ENCODE measurements around the gene ATL1. TPM values are rescaled to one million over a fixed set of nuclear protein-coding genes. Genes with fewer than 3 reads are reported as not detected.
"Not testable (repeated sequence)": the region's sequence is repeated elsewhere in the genome, so short reads cannot be mapped to it uniquely, and the experiment has no call there.

ATL1 gene
- total RNA-seq, 1 experiment from 2014 or later: 3.1 TPM

DNA sequence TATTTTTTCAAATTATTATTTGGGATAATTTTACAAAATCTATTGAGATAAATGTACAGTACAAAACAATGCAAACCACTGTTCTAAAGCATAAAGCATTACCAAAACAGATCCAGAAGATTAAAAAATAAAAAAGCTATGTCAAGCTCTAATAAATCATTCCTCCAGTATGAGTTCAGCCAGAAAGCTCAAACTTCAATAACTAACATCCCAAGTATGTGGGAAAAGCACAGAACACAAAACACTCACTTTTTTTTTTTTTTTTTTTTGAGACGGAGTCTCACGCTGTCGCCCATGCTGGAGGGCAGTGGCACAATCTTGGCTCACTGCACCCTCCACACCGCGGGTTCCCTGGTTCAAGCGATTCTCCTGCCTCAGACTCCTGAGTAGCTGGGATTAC lies 96.8 kb downstream of the ATL1 start:
- no peak overlapping the region for H3K27ac Mint-ChIP-seq (ENCODE audit: unreplicated experiment)
- DNase-seq: no peak
- CTCF ChIA-PET: interaction anchor here (0.7 kb wide), 3 partner anchors 9 to 51 kb away, joined by 4 to 7 read pairs (median 5); no protein-coding TSS in a partner anchor

DNA sequence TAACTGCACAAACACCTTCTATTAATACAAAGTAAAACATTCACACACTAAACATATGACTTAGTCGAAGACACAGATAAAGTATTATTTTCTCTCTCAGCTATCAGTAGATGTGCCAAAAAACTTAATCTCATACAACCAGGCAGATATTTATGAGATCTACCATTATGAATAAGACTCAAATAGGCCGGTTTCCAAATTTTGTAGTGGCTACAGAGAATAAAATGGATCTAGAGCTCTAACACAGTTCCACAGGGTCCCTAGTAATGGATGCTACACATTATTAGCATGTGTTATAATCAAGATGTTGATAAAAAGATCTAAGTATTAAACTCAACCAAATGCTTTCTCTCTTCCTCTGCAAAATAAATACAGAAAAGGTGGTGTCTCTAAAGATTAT lies 97.8 kb downstream of the ATL1 start:
- peaks cover 32% of the 10 kb centered on the region for H3K36me3 Mint-ChIP-seq (ENCODE audit: insufficient read depth, unreplicated experiment)
- peak overlapping the region; percentile 73 for H3K27ac Mint-ChIP-seq (ENCODE audit: unreplicated experiment)
- TF ChIP-seq, protein P1, sequence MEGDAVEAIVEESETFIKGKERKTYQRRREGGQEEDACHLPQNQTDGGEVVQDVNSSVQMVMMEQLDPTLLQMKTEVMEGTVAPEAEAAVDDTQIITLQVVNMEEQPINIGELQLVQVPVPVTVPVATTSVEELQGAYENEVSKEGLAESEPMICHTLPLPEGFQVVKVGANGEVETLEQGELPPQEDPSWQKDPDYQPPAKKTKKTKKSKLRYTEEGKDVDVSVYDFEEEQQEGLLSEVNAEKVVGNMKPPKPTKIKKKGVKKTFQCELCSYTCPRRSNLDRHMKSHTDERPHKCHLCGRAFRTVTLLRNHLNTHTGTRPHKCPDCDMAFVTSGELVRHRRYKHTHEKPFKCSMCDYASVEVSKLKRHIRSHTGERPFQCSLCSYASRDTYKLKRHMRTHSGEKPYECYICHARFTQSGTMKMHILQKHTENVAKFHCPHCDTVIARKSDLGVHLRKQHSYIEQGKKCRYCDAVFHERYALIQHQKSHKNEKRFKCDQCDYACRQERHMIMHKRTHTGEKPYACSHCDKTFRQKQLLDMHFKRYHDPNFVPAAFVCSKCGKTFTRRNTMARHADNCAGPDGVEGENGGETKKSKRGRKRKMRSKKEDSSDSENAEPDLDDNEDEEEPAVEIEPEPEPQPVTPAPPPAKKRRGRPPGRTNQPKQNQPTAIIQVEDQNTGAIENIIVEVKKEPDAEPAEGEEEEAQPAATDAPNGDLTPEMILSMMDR (IDR thresholded peaks at IDR 0.05; ENCODE audit: unreplicated experiment): no peak
- H3K4me3 Mint-ChIP-seq (ENCODE audit: low read depth, unreplicated experiment): no peak overlapping the region
- H3K9me3 Mint-ChIP-seq (ENCODE audit: low read depth, unreplicated experiment): no peaks in the 10 kb centered on the region
- H3K4me1 Mint-ChIP-seq (ENCODE audit: low read depth, unreplicated experiment): peaks cover 40% of the 10 kb centered on the region
- intact Hi-C loops (cut with micrococcal nuclease; ENCODE audit: unreplicated experiment): no loop called here
- CTCF ChIA-PET: interaction anchor here (1.0 to 1.2 kb wide), 3 partner anchors 9 to 57 kb away, joined by 3 read pairs; no protein-coding TSS in a partner anchor
- no TSS peak for BruUV-seq (replicated peaks)
- H3K27me3 Mint-ChIP-seq (ENCODE audit: unreplicated experiment): no peaks in the 10 kb centered on the region
- no peak for DNase-seq

More for the DNA sequence above, 96.8 kb downstream of the ATL1 start:
- no peaks in the 10 kb centered on the region for H3K27me3 Mint-ChIP-seq (ENCODE audit: unreplicated experiment)
- no peaks in the 10 kb centered on the region for H3K9me3 Mint-ChIP-seq (ENCODE audit: low read depth, unreplicated experiment)
- TF ChIP-seq, protein P1 (IDR thresholded peaks at IDR 0.05; ENCODE audit: unreplicated experiment): no peak
- no peak overlapping the region for H3K4me3 Mint-ChIP-seq (ENCODE audit: low read depth, unreplicated experiment)
- no TSS peak for BruUV-seq (replicated peaks)
- H3K4me1 Mint-ChIP-seq (ENCODE audit: low read depth, unreplicated experiment): peaks cover 40% of the 10 kb centered on the region
- H3K36me3 Mint-ChIP-seq (ENCODE audit: insufficient read depth, unreplicated experiment): peaks cover 40% of the 10 kb centered on the region
- intact Hi-C loops (cut with micrococcal nuclease; ENCODE audit: unreplicated experiment): no loop called here

DNA sequence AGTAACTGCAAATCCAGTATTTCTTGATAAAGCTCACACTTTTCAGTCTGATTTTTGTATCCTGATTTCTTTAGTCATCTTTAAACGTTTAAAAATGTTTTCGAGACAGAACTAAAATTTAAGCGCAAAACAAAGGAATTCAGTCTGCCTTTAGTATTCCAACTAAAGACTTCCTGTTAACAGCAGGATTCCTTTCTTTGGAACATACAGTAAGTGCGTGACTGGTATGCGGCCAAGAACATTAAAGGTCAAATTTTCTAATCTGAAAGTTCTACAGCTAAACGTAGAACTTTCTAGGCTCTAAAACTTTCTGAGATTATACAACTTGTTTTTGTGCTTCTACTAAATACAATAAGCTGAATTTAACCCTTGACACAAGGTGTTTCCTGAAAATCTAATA lies 98.3 kb downstream of the ATL1 start:
- intact Hi-C loops (cut with micrococcal nuclease; ENCODE audit: unreplicated experiment): no loop called here
- TF ChIP-seq, protein P1 (IDR thresholded peaks at IDR 0.05; ENCODE audit: unreplicated experiment): no peak
- Mint-ChIP-seq H3K4me1 (ENCODE audit: low read depth, unreplicated experiment) (peaks cover 41% of the 10 kb centered on the region), H3K27ac (ENCODE audit: unreplicated experiment) (peak overlapping the region; percentile 73), H3K4me3 (ENCODE audit: low read depth, unreplicated experiment) (no peak overlapping the region), H3K27me3 (ENCODE audit: unreplicated experiment) (no peaks in the 10 kb centered on the region), H3K9me3 (ENCODE audit: low read depth, unreplicated experiment) (no peaks in the 10 kb centered on the region), H3K36me3 (ENCODE audit: insufficient read depth, unreplicated experiment) (peaks cover 32% of the 10 kb centered on the region)
- CTCF ChIA-PET: interaction anchor here (0.5 to 1.2 kb wide), 5 partner anchors 8 to 57 kb away, joined by 3 to 4 read pairs (median 3); no protein-coding TSS in a partner anchor
- BruUV-seq (replicated peaks): no TSS peak
- no peak for DNase-seq

DNA sequence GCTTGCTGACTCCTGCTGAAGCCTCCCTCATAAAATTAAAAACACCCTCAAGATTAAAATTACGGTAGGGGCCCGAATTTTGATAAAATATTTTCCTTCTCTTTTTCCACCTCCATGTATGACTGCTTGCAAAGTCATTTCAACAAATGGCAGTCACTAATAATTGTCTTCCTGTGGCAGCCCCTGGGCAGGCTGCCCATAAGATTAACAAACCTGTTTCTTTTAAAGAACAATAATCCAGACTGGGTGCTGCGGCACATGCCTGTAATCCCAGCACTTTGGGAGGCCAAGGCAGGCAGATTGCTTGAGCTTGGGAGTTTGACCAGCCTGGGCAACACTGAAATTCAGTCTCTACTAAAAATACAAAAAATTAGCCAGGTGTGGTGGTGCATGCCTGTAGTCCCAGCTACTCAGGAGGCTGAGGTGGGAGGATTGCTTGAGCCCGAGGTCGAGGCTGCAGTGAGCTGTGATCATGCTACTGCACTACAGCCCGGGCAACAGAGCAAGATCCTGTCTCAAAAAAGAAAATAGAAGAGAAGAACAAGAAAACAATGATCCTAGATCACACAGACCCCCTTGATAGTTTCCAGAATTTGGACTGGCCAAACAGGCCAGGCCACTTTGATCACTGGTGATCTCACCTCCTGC lies 99.5 kb downstream of the ATL1 start:
- no TSS peak for BruUV-seq (replicated peaks)
- no peaks in the 10 kb centered on the region for H3K27me3 Mint-ChIP-seq (ENCODE audit: unreplicated experiment)
- intact Hi-C loops (cut with micrococcal nuclease; ENCODE audit: unreplicated experiment): no loop called here
- peak overlapping the region; percentile 77 for H3K27ac Mint-ChIP-seq (ENCODE audit: unreplicated experiment)
- DNase-seq: peak; percentile 54
- peaks cover 39% of the 10 kb centered on the region for H3K36me3 Mint-ChIP-seq (ENCODE audit: insufficient read depth, unreplicated experiment)
- peaks cover 54% of the 10 kb centered on the region for H3K4me1 Mint-ChIP-seq (ENCODE audit: low read depth, unreplicated experiment)
- TF ChIP-seq, protein P1 (IDR thresholded peaks at IDR 0.05; ENCODE audit: unreplicated experiment): no peak
- H3K9me3 Mint-ChIP-seq (ENCODE audit: low read depth, unreplicated experiment): no peaks in the 10 kb centered on the region
- peak overlapping the region; percentile 46 for H3K4me3 Mint-ChIP-seq (ENCODE audit: low read depth, unreplicated experiment)
- CTCF ChIA-PET: interaction anchor here (1.0 to 1.4 kb wide), 4 partner anchors 10 to 107 kb away, joined by 3 to 4 read pairs (median 4); no protein-coding TSS in a partner anchor

DNA sequence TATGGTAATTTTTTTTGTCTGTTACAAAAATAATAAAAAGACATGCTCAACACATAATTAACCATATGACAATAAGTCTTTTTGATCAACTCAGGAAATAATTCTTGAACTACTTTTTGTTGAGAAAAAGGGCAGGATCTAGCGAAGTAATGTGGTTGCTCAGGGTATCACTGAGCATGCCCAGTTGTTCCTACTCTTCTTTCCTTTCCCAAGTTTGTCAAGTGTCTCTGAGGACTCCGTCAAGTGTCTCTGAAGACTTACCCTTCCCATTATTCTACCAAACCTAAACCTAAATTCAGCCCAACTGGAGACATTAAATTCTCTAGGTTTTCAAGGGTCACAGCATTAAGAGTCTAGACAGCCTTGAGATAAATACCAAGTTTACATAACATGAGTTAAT lies 104.6 kb downstream of the ATL1 start:
- Mint-ChIP-seq H3K4me1 (ENCODE audit: low read depth, unreplicated experiment) (peaks cover 37% of the 10 kb centered on the region), H3K4me3 (ENCODE audit: low read depth, unreplicated experiment) (peak overlapping the region; percentile 35), H3K36me3 (ENCODE audit: insufficient read depth, unreplicated experiment) (peaks cover 28% of the 10 kb centered on the region)
- CTCF ChIA-PET; H3K27ac Mint-ChIP-seq (ENCODE audit: unreplicated experiment); DNase-seq; H3K9me3 Mint-ChIP-seq (ENCODE audit: low read depth, unreplicated experiment); H3K27me3 Mint-ChIP-seq (ENCODE audit: unreplicated experiment); BruUV-seq (replicated peaks): not testable (repeated sequence)
- intact Hi-C loops (cut with micrococcal nuclease; ENCODE audit: unreplicated experiment): loop anchor here (10.0 kb wide), 1 partner anchor 50 kb away; no protein-coding TSS in a partner anchor

DNA sequence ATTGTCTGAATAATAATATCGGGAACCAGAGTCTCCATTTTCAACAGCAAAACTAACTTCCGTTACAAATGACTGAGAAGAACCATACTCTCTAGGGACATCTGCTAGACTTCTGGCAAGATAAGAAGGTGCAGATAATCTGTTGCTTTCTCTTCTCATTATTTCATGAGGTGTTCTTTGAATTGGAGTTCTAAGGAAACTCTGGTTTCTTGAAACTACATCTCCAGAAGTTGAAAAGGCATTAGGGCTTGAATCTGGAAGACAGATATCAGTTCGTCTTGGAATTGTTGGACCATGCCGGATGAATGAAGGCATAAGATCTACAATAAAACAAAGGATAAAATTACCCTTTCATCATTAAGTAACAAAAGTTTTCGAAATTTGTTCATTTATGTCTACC lies 105.4 kb downstream of the ATL1 start:
- intact Hi-C loops (cut with micrococcal nuclease; ENCODE audit: unreplicated experiment): loop anchor here (10.0 kb wide), 1 partner anchor 50 kb away; no protein-coding TSS in a partner anchor
- Mint-ChIP-seq H3K36me3 (ENCODE audit: insufficient read depth, unreplicated experiment) (peaks cover 20% of the 10 kb centered on the region), H3K4me1 (ENCODE audit: low read depth, unreplicated experiment) (peaks cover 29% of the 10 kb centered on the region), H3K4me3 (ENCODE audit: low read depth, unreplicated experiment) (peak overlapping the region; percentile 35)
- H3K27me3 Mint-ChIP-seq (ENCODE audit: unreplicated experiment); H3K27ac Mint-ChIP-seq (ENCODE audit: unreplicated experiment); H3K9me3 Mint-ChIP-seq (ENCODE audit: low read depth, unreplicated experiment); DNase-seq; BruUV-seq (replicated peaks): not testable (repeated sequence)
- CTCF ChIA-PET: interaction anchor here (1.3 kb wide), 1 partner anchor 13 kb away, joined by 4 read pairs; no protein-coding TSS in a partner anchor
